Ovary (tissue), 3 donors: ENCODE results near the gene ARHGDIA.

Experiments used
- CTCF ChIP-seq, 3 donors: fragments of 450-650 bp in 2 of 3; fragments of 200-600 bp in 1 of 3; IDR thresholded peaks; one replicate each; pipeline versions ENCODE4 v1.5.1 to v1.8.0; 2016 to 2022; ENCODE audit warnings: antibody characterized with exemption in 3 of 3, mild to moderate bottlenecking in 1 of 3
- POLR2A ChIP-seq: fragments of 450-650 bp; IDR thresholded peaks from one replicate; pipeline ENCODE4 v1.6.1; 2017; ENCODE audit warnings: antibody characterized with exemption, mild to moderate bottlenecking, moderate library complexity
- donor health status: DM: no; HTN: no; CAD: no.

GRCh38 chr17:81905424-81905875 lies 34.3 kb upstream of the ARHGDIA start:
- TF ChIP-seq CTCF (IDR thresholded peaks at IDR 0.05) (no peak), POLR2A (no peak)
